T-helper 17 cell (primary cell): ENCODE data around the gene RTN4IP1. TPM values are rescaled to one million over a fixed set of nuclear protein-coding genes. Genes with fewer than 3 reads are reported as not detected.
"Not testable (repeated sequence)": the region's sequence is repeated elsewhere in the genome, so short reads cannot be mapped to it uniquely, and the experiment has no call there.

Experiments used
- ATAC-seq: fragments of 150-1000 bp; cut with Tn5 transposase; 2 replicates; pipeline ENCODE4 v1.10.0; 2021; ENCODE audit warnings: mild to moderate bottlenecking, moderate library complexity
- DNase-seq, 3 donors: peaks; one replicate each; pipeline versions ENCODE4 v3.0.0 to v3.0.0-alpha.2; 2020 to 2021
- H3K9me3 ChIP-seq: one replicate; pipeline ENCODE4 v1.7.0; 2013; ENCODE audit warnings: low read length, mild to moderate bottlenecking; ENCODE audit not compliant: control insufficient read depth, poor library complexity, severe bottlenecking
- H3K27ac Mint-ChIP-seq: one replicate; pipeline ENCODE4 v1.8.0; 2022; ENCODE audit warnings: mild to moderate bottlenecking, moderate library complexity, mixed read lengths
- H3K27me3 Mint-ChIP-seq: one replicate; pipeline ENCODE4 v1.8.0; 2022; ENCODE audit warnings: mixed read lengths
- H3K36me3 Mint-ChIP-seq: one replicate; pipeline ENCODE4 v1.8.0; 2022; ENCODE audit warnings: low read depth, mixed read lengths
- H3K4me1 Mint-ChIP-seq: one replicate; pipeline ENCODE4 v1.8.0; 2022; ENCODE audit warnings: mild to moderate bottlenecking, mixed read lengths
- H3K4me3 Mint-ChIP-seq: one replicate; pipeline ENCODE4 v1.8.0; 2022; ENCODE audit warnings: mild to moderate bottlenecking, moderate library complexity, mixed read lengths
- total RNA-seq, 4 donors: library from RNA in 2 of 4; stranded (reverse) in 2 of 4; gene quantifications; one replicate each; pipeline ENCODE4 v1.2.3 and lab custom pipeline; 2022 to 2026

Gene RTN4IP1
- total RNA-seq, 2 donors from 2014 or later: 3.1 to 5.4 TPM

DNA sequence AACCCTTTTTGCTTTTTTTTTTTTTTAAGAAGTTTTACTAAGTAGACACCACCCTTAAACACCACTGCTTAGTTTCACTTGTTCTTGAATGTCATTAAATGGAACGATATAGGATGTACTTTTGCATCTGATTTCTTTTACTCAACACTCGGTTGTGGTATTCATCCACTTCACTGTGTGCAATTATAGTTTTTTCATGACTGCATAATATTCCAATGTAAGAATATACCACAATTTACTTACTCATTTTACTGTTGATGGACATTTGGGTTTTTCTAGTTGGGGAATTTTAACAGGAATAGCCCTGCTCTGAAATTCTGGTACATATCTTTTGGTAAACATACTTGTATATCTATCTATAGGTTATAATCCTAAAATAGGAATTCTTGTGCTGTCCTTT is 29.9 kb downstream of the RTN4IP1 start:
- Mint-ChIP-seq H3K36me3 (peaks cover 4% of the 10 kb centered on the region), H3K27ac (no peak overlapping the region), H3K4me1 (no peaks in the 10 kb centered on the region), H3K4me3 (no peak overlapping the region), H3K27me3 (no peaks in the 10 kb centered on the region)
- H3K9me3 ChIP-seq: no peaks in the 10 kb centered on the region
- DNase-seq: no peak
- no peak for ATAC-seq

DNA sequence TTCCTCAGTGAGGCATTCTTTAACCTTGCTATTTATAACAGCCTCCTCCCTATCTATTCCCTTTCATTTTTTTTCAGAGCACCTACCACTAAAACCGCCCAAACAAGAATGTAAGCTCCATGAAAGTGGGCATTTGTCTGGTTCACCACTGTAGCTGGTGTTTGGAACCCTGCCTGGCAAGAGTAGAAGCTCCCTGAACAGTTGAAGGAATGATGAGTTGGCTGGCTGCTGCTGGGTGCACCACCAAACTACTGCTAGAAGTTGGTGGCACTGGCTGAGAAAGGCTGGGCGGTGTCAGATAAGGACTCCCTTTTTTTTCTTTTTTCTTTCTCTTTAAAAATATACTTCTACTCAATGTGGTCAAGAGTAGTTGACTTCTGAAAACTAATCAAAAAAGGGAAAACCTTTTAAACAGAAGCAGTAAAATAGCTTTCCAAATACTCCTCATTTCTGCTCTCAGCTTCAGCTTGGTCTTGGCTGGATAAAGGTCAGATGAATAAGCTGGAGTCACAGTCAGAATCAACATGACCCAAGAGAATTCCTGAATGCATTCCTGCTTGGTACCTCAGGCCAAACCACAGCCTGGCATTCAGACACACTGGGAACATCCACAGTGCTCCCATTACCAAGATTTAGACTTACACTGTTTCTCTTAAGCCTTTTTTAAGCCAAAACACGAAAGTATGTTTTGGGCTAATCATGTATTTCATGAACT is 38.0 kb downstream of the RTN4IP1 start:
- Mint-ChIP-seq H3K4me3 (no peak overlapping the region), H3K27me3 (no peaks in the 10 kb centered on the region), H3K36me3 (peaks cover 10% of the 10 kb centered on the region), H3K4me1 (no peaks in the 10 kb centered on the region), H3K27ac (no peak overlapping the region)
- ATAC-seq: no peak
- no peak for DNase-seq
- no peaks in the 10 kb centered on the region for H3K9me3 ChIP-seq

DNA sequence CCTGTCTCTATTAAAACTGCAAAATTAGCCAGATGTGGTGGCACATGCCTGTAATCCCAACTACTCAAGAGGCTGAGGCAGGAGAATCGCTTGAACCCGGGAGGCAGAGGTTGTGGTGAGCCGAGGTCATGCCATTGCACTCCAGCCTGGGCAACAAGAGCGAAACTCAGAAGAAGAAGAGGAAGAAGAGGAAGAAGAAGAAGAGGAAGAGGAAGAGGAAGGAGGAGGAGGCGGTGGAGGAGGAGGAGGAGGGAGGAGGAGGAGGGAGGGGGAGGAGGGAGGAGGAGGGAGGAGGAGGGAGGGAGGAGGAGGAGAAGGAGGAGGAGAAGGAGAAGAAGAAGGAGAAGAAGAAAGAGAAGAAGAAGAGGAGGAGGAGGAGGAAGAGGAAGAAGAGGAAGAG is 40.4 kb downstream of the RTN4IP1 start:
- not testable (repeated sequence) for DNase-seq, H3K27ac Mint-ChIP-seq, H3K27me3 Mint-ChIP-seq, ATAC-seq, H3K9me3 ChIP-seq, H3K4me1 Mint-ChIP-seq, H3K4me3 Mint-ChIP-seq
- H3K36me3 Mint-ChIP-seq: peaks cover 10% of the 10 kb centered on the region

DNA sequence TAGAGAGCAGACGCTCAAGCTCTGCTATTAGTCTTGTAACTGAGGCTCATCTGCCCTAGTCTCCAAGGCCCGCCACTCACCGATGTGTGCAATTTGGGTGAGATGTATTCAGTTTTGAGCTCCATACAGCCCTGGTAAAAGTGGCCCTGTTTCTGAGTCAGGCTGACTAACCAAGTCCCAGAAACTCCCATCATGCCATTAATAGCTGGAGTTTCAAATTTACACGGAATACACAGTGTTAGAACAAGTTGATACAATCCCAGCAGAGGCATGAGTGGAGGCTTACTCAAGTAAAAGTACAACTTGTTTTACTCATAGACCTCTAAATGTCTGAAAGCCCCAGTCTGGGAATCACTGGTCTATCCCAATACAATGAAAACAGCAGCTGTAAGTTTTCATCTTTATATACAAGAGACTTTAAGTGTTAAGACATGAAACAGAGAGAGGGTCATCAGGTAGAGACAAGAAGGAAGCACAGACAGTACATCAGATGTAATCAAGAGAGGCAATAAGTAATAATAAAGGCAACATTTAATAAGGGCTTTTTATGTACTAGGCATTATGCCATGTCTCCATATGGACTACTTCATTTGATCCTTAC is 42.4 kb downstream of the RTN4IP1 start:
- Mint-ChIP-seq H3K36me3 (peaks cover 9% of the 10 kb centered on the region), H3K27ac (no peak overlapping the region)

DNA sequence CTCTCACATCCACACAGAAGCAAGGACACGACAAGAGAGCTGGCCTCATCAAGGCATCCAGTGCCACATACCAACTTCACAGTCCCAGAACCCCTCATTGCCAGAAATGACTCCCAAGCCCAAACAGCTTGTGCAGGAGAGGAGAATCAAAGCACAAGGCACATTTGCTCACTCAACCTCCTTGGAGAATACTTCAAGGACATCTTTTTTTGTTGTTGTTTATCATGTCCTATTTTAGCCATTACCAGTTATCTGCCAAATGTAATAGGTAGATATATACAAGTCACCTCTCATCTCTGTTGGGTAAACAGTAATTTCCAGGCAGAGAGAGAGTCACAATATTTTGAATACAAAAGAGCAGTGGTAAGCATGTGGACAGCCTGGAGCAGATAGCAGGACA is 47.8 kb downstream of the RTN4IP1 start:
- Mint-ChIP-seq H3K27me3 (no peaks in the 10 kb centered on the region), H3K27ac (no peak overlapping the region), H3K36me3 (peaks cover 8% of the 10 kb centered on the region), H3K4me1 (no peaks in the 10 kb centered on the region), H3K4me3 (no peak overlapping the region)
- DNase-seq (no peak), ATAC-seq (no peak)
- no peaks in the 10 kb centered on the region for H3K9me3 ChIP-seq

More for the DNA sequence above, 42.4 kb downstream of the RTN4IP1 start:
- no peaks in the 10 kb centered on the region for H3K4me1 Mint-ChIP-seq
- H3K27me3 Mint-ChIP-seq: no peaks in the 10 kb centered on the region
- H3K4me3 Mint-ChIP-seq: no peak overlapping the region
- DNase-seq (no peak), ATAC-seq (no peak)
- no peaks in the 10 kb centered on the region for H3K9me3 ChIP-seq

DNA sequence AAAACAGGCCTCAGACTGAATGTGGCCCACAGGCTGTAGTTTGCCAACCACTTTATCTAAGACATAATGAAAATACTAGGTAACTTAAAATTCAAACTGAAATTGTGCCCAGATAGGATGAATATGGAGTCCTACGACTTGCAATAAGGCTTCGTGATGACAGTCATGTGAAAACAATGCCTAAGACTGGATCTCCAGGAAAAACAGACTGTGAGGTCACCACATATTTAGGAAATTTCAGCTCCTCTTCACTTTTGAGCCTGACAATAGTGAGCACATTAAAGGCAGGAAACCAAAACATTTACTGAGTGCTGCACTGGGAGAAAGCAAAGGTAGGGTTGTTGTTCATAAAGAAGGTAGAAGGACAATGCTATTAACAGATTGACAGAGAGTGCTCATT is 50.0 kb downstream of the RTN4IP1 start:
- Mint-ChIP-seq H3K4me3 (no peak overlapping the region), H3K36me3 (peaks cover 11% of the 10 kb centered on the region), H3K27me3 (no peaks in the 10 kb centered on the region), H3K4me1 (no peaks in the 10 kb centered on the region), H3K27ac (no peak overlapping the region)
- DNase-seq (no peak), ATAC-seq (no peak)
- no peaks in the 10 kb centered on the region for H3K9me3 ChIP-seq

DNA sequence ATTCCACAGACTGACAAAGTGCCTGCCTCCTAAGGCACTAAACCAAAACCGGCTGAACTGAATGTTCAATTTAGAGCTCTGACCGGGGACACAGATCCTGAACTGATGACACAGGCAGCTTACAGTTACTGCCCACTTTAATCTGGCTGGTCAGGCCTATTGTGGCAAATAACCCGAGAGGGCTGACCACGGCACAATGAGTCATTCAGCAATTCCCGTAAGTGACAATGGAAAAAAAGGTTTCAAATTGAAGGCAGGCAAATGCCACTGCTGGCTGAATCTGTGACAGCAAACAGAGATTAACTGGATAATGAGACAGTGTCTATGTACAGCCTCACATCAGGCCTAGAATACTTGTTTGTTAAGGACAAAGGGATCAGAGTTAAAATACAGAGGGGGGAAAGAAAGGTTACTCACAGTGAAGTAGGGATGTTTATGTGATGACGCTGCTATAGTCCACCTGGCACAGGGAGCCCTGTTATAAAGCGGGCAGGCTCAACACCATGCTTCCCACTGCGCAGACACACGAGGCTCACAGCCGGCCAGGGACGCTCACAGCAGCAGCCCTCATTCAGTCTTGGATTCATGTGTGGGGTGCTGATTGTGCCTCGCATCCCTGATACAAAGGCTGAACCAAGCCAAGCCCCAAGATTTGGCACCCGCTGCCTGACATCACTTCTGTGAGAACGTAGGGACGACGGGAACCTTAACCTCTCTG is 54.4 kb downstream of the RTN4IP1 start:
- Mint-ChIP-seq H3K36me3 (peaks cover 11% of the 10 kb centered on the region), H3K4me3 (no peak overlapping the region), H3K4me1 (peaks cover 5% of the 10 kb centered on the region), H3K27me3 (no peaks in the 10 kb centered on the region), H3K27ac (no peak overlapping the region)
- DNase-seq: no peak
- no peak for ATAC-seq
- H3K9me3 ChIP-seq: no peaks in the 10 kb centered on the region

DNA sequence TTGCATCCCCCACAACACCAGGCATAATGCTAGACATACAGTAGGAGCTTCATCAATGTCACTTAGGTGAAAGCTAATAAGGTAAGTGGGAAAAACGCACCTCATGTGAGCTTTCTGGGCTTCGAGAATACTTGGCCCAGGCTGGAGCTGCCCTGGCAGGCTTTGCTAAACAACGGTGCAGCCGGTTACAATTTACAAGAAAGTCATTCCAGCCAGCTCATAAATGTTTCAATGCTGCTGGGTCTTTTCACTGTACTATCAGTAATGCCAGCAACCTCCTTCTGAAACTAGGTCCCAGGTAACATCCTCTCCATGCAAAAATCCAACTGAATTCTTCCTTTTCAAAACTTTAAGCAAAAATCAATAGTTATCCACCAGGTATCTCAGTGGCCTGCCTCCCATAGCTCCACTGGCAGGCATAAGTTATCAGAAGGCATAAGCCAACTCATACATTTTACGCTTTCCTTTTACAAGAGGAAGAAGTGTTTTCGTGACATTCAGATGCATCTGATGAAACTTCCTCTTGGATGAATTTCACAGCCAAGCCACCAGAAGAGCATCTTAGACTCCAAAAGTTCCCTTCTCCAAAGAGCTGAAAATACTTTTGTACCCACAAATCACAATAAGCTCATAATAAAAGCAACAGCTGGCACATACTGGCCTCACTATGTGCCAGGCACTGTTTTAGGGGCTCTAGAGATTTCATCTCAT is 56.3 kb downstream of the RTN4IP1 start:
- H3K36me3 Mint-ChIP-seq: peaks cover 11% of the 10 kb centered on the region
- no peaks in the 10 kb centered on the region for H3K9me3 ChIP-seq
- ATAC-seq (no peak), DNase-seq (no peak)
- no peak overlapping the region for H3K4me3 Mint-ChIP-seq
- peaks cover 5% of the 10 kb centered on the region for H3K4me1 Mint-ChIP-seq
- peak overlapping the region; percentile 82 for H3K27ac Mint-ChIP-seq
- no peaks in the 10 kb centered on the region for H3K27me3 Mint-ChIP-seq

DNA sequence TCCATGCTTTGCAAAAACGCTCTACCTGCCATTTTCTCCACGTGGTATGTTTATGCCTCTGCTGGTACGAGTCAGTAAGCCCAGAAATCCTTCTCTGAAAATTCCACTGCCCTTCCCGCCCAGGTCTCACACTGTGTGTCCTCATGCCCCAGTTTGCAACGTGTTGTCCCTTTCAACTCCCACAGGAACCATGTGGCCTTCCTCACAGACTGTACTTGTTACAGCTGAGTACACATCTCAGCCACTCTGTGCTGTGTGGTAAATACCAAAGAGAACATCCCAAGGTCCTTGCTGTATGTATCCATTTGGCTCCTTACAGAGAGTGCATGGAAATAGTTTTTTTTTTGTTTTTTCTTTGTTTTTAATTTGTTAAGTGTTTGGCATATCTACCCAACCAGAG is 56.9 kb downstream of the RTN4IP1 start:
- peaks cover 12% of the 10 kb centered on the region for H3K36me3 Mint-ChIP-seq
- peaks cover 5% of the 10 kb centered on the region for H3K4me1 Mint-ChIP-seq
- no peaks in the 10 kb centered on the region for H3K27me3 Mint-ChIP-seq
- H3K4me3 Mint-ChIP-seq: no peak overlapping the region
- ATAC-seq: no peak
- peak overlapping the region; percentile 82 for H3K27ac Mint-ChIP-seq
- DNase-seq: no peak
- no peaks in the 10 kb centered on the region for H3K9me3 ChIP-seq

DNA sequence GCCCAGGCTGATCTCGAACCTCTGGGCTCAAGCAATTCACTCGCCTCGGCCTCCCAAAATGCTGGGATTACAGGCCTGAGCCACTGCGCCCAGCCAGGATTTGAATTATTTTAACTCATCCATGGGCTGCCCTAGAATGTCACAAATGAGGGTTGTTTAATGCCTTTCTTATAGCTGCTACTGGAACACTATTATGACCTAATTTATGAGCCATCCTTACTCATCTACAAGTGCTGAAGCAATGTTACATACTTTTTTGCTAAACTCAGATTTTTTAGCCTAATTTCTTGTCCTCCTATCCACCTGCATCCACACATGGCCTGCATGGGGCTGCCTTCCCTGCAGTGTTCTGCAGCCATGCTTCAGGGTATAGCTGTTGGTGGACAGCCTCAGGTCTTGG is 59.9 kb downstream of the RTN4IP1 start:
- ATAC-seq (no peak), DNase-seq (no peak)
- peaks cover 7% of the 10 kb centered on the region for H3K4me1 Mint-ChIP-seq
- peaks cover 8% of the 10 kb centered on the region for H3K36me3 Mint-ChIP-seq
- no peak overlapping the region for H3K4me3 Mint-ChIP-seq
- peak overlapping the region; percentile 21 for H3K27ac Mint-ChIP-seq
- H3K9me3 ChIP-seq: no peaks in the 10 kb centered on the region
- H3K27me3 Mint-ChIP-seq: no peaks in the 10 kb centered on the region

DNA sequence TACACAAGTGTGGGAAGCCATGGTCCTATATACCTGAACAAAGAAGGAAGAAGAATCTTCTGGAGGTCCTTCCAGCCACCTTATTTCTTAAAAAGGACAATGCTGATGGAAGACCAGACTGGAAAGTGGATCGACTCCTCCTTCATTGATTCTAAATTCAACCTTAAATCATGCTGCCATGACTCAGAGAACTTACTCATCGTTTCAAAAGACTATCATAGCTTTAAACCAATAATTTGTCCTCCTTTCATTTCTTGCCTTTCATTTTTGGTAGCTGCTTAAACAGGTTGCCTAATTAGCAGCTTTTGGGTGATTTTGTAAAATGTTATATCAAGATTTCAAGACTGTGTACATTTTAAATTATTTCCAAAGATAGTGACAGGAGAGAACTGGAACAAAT is 60.8 kb downstream of the RTN4IP1 start:
- H3K36me3 Mint-ChIP-seq: peaks cover 12% of the 10 kb centered on the region
- DNase-seq (no peak), ATAC-seq (no peak)
- peak overlapping the region; percentile 72 for H3K27ac Mint-ChIP-seq
- H3K4me1 Mint-ChIP-seq: peaks cover 7% of the 10 kb centered on the region
- H3K9me3 ChIP-seq: no peaks in the 10 kb centered on the region
- no peaks in the 10 kb centered on the region for H3K27me3 Mint-ChIP-seq
- no peak overlapping the region for H3K4me3 Mint-ChIP-seq

DNA sequence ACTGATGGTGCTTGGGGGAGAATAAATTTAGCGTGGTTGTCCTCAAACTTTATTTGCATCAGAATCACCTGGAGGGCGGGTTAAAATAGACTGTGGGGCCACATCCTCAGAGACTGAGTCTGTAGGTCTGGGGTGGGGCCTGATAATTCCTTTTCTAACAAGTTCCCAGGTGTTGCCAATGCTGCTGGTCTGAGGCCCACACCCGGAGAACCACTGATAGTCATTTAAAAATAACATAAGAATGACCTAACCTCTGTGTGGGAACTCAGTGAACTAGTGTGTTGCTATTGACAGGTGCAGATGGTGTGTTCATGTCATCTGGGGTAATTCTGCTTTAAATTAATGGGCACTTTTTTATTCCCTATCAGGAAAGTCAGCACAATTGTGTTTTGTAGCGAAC is 64.8 kb downstream of the RTN4IP1 start:
- peaks cover 4% of the 10 kb centered on the region for H3K4me1 Mint-ChIP-seq
- no peaks in the 10 kb centered on the region for H3K9me3 ChIP-seq
- H3K27ac Mint-ChIP-seq: peak overlapping the region; percentile 70
- DNase-seq: no peak
- H3K36me3 Mint-ChIP-seq: peaks cover 8% of the 10 kb centered on the region
- no peak for ATAC-seq
- no peaks in the 10 kb centered on the region for H3K27me3 Mint-ChIP-seq
- no peak overlapping the region for H3K4me3 Mint-ChIP-seq

DNA sequence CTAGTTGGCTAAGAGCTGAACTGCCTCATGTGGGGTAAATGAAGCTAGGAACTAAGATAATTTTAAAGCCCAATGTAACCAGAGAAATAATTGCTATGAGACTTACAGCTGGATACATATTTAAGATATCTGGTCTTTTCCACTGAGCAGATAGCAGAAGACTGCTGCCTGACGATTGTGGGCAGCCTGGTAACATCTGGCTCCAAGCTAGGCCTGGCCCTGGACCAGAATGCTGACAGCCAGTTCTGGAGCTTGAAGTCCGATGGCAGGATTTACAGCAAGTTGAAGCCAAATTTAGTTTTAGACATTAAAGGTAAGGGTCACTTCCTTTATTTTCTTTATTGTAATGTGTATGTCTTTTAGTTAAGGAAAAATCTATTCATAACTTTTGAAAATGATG is 65.7 kb downstream of the RTN4IP1 start:
- peaks cover 4% of the 10 kb centered on the region for H3K4me1 Mint-ChIP-seq
- DNase-seq (no peak), ATAC-seq (no peak)
- peaks cover 8% of the 10 kb centered on the region for H3K36me3 Mint-ChIP-seq
- peak overlapping the region; percentile 70 for H3K27ac Mint-ChIP-seq
- H3K27me3 Mint-ChIP-seq: no peaks in the 10 kb centered on the region
- no peaks in the 10 kb centered on the region for H3K9me3 ChIP-seq
- no peak overlapping the region for H3K4me3 Mint-ChIP-seq
